Measurements from ENCODE around the gene MINPP1.

Gene MINPP1

DNA sequence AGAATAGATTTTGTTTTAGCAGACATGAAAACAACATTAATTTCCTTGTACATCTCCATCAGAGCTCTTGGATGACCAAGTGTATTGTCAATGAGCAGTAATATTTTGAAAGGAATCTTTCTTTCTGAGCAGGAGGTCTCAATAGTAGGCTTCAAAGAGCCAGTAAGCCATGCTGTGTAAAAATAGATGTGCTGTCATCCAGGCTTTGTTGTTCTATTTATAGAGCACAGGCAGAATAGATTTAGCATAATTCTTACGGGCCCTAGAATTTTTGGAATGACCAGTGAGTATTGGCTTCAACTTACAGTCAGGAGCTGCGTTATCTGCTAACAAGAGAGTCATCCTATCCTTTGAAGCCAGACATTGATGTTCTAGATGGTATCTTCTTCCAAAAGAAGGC, 19.0 kb downstream of the MINPP1 start:
- no peak for DNase-seq

DNA sequence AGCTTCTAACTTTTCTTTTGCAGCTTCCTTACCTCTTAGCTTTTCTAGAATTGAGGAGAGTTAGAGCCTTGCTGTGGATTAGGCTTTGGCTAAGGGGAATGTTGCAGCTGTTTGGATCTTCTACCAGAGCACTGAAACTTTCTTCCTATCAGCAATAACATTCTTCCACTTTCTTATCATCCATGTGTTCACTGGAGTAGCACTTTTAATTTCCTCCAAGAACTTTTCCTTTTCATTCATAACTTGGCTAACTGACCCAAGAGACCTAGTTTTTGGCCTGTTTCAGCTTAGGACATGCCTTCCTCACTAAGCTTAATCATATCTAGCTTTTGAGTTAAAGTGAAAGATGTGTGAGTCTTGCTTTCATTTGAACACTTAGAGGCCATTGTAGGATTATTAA, 19.6 kb downstream of the MINPP1 start:
- DNase-seq, result no peak

DNA sequence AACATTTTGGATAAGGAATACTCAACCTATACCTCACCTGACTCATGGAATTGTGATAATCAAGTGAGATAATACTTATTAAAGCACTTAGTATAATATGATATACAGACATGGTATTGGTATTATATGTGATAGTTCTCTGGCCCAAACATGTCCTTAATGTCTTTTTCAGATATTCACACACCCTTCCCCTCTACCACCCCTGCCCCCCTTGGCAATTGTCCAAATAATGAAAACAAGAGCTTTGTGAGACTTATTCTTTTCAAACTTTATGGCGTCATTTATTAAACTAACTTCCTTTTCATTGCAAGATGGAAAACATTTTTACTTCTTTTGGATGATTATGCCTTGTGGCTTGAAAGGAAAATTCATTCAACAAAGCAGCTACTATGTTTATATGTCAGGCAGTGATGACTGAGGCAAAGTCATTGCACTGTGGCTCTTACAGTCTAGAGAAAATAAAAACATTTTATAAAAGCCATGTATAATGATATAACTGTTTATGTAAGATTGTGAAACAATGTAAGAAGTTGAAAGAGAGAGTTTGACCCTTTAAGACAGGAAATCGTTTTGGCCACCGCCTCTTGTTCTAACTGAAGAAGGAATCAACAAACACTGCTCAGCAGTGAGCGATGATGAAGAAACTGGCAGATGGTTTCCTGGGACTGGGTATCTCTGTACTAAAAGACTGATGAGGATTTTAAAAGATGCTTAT, 27.4 kb downstream of the MINPP1 start:
- DNase-seq, result no peak

DNA sequence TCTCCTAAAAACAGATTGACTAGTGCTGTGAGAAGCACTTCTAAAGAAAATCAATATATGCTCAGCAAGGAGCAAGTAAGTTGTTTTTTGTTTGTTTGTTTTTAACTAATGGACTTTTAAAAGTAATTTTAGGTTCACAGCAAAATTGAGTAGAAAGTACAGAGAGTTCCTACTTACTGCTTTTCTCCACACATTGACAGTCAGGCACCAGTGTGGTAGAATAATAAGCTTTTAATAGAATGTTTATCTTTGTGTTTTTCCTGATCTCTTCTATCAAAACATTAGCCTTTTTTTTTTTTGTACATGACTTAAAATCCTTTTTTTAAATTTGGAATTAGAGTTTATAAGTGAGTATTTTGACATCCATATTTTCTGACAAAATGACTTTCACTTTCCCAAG, 28.0 kb downstream of the MINPP1 start:
- DNase-seq, result no peak

DNA sequence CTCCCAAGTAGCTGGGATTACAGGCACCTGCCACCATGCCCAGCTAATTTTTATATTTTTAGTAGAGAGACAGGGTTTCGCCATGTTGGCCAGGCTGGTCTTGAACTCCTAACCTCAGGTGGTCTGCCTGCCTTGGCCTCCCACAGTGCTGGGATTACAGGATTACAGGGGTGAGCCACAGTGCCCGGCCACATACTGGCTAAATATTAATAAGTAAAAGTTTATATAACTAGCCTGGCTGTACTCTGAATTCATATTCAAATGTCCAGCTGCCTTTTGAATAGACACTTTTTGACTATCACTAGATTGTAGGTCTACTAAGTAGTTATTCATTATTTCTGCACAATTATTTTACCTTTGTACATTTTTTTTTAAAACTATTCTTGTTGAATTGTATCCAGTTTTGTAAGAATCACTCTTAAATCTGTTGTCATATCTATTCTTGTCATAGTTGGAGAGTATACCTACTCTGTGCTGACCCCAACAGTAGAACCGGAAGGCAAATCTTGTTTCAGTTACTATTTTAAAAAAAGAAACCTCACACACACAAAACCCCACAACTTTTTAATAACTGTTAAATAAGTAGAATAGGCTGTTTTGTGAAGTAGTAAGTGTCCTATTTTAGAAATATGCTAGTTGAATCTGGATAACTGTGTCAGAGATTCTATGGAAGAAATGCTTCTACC, 29.6 kb downstream of the MINPP1 start:
- DNase-seq, result no peak

DNA sequence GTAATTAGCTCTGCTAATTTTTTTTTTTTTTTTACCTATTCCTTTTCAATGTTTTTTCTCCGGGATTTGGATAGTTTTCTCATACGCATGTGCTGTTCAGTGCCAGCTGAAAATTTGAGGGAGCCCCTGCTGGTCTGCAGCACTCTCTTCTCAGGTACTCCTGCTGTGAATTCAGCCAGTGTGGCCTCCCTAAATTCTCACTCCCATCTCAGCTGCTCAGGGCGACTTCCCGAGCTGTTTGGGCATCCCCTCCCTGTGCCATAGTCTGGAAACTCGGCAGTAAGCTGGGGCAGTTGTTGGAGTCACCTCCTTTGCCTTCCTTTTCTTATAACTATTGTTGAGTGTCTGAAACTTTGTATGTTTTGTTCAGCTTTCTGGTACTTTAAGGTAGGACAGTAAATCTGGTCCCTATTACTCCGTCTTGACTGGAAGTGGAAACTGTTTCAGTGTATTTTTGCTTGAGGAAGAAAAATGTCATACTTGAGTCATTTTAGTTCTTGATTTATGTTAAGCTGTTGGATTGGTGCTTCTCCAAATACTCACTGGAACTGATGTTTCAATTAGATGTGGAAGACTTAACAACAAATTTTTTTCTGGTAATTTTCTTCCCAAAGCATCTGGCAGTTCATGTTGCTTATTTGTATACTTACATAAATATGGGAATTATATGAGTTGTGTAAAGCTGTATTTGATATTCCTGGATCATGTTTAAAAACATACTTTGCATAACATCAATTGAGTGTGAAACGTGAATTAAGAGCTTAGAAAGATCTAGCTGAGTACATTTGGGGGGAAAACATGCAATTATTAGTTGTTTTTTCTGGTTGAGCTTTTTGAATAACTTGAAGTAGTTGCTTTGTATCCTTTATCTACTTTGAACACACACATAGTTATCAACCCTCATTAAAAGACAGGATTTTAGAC, 33.7 kb downstream of the MINPP1 start:
- DNase-seq, result no peak

DNA sequence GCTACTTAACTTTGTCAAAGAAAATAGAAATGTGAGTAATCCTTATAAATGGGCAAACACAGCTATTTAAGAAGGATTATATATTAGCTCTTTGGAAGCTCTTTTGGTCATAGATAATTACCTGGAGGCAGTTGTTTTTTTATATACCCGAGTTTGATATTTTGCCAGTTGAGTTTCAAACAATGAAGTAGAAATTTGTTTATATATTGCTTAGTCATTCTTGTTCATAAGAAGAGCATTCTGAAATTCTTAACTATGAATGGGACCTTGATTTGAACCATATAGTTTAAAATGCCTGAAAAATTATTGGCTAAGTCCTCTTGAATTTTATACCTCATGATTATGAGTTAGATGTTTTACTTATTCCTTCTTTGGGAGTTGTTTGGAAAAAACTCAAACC, 36.4 kb downstream of the MINPP1 start:
- no peak for DNase-seq

DNA sequence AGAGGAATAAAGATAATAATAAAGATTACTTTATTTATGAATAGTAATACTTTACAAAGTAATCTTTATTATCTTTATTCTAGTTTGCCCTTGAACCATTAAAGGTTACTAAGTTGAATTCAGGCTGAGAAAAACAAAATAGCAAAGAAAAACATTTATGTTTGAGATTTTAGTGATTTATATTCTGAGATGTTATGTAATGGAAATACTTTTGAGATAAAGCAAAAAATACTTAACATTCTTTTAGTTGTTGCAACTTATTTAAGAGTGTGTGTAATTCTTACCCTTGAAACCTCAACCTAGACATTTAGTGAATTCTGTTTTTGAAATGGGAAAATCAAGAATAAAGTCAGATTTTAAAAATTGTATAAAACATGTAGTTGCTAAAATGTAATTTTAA, 40.0 kb downstream of the MINPP1 start:
- no peak for DNase-seq

DNA sequence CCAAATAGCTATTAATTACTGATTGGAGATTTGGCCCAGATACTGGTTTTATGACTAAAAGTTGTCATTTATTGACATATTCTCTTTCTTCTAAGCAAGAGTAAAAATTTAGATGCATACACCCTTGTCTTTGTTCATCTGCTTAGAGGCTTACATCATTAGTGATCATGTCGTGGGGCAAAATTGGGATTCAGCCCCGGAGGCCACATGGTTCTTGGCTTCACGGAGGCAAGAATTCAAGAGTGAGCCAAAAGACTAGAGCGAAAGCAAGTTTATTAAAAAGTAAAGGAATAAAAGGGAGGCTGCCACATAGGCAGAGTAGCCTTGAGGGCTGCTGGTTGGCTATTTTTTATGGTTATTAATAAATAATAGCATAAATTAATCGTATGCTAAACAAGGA, 41.1 kb downstream of the MINPP1 start:
- DNase-seq, result no peak

DNA sequence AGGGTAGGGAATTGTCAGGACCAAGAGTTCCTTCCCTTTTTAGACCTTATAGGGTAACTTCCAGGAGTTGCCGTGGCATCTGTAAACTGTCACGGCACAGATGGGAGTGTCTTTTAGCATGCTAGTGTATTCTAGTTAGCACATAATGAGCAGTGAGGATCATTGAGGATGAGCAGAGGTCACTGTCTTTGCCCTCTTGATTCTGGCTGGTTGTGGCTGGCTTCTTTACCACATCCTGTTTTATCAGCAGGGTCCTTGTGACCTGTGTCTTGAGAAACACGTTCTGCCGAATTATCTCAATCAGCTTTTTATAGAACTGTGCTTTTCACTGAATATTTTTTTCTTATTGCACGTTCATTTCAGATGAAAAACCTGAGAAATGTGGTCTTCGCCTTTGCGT, 41.5 kb downstream of the MINPP1 start:
- no peak for DNase-seq

DNA sequence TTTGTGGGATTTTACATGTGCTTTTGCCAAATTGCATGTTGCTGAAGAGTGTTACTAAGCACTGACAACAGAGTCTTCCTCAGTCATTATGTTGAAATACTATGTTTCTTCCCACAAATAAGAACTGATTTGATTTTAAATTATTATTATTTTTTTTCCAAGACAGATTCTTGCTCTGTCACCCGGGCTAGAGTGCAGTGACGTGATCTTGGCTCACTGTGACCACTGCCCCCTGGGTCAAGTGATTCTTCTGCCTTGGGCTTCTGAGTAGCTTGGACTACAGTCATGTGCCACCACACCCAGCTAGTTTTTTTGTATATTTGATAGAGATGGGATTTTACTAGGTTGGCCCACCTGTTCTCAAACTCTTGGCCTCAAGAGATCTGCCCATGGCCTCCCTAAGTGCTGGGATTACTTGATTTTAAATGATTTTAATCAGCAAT, 42.3 kb downstream of the MINPP1 start:
- no peak for DNase-seq

DNA sequence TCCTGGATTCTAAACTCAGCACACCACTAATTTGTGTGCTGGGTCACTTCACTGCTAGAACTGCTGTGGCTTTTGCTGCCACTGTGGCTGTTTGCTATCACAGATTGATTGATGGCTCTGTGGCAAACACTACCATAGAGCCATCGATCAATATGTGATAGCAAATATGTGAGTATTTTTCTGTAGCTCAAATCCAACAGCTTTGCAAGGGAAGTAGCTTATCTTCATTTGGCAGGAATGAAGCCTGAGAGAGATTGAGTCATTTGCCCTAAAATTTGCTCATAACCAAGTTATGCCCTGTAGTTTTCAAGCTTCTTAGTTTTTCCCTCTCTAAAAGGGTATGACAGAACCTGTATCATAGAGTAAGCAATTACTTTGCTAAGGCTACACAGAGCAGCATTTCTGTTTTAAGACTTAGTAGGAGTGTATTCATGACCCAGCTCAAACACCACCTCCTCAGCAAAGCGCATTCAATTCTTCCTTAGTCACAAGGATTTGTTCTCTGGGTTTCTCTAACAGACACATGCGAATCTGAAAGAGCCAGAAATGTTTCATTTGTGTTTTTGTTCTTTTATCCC, 43.1 kb downstream of the MINPP1 start:
- no peak for DNase-seq

DNA sequence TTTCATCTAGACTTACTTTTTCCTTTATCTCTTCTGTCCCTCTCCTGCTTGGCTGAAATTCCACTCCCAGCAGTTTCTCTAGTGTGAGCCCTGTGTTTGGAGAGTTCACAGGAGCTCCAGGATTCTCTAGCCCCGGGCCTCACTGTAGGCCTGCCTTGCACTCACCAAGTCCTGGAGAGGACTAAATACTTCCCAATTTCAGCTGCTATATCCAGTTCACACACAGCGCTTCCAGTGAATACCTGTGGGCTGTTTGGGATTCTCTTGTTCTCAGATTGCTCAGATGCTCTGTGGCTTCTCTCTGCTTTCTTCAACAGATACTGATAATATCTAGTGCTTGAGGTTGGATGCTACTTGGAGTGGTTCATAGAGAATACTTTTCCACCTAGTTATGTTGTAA, 46.0 kb downstream of the MINPP1 start:
- no peak for DNase-seq

DNA sequence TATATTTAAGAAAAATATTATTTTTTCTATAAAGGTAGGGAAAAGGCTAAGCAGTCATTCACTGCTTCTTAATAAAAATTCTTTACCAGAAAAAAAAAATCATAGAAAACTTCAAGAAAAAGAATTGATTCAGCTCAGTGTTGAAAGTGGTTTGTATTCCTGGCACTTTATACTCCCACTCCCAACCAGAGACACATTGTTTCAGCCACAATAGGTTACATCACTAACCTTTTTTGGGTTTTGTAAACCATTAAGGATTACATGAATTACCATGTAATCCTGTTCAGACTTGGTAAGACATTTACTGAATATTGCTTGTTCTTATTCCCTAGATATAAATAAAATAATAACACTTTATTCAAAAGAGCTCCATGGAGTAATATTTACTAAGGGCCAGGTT, 46.6 kb downstream of the MINPP1 start:
- DNase-seq, result no peak

DNA sequence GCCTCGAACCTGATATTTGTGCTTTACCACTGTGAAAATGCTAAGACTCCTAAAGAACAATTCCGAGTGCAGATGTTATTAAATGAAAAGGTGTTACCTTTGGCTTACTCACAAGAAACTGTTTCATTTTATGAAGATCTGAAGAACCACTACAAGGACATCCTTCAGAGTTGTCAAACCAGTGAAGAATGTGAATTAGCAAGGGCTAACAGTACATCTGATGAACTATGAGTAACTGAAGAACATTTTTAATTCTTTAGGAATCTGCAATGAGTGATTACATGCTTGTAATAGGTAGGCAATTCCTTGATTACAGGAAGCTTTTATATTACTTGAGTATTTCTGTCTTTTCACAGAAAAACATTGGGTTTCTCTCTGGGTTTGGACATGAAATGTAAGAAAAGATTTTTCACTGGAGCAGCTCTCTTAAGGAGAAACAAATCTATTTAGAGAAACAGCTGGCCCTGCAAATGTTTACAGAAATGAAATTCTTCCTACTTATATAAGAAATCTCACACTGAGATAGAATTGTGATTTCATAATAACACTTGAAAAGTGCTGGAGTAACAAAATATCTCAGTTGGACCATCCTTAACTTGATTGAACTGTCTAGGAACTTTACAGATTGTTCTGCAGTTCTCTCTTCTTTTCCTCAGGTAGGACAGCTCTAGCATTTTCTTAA, 47.7 kb downstream of the MINPP1 start:
- no peak for DNase-seq

DNA sequence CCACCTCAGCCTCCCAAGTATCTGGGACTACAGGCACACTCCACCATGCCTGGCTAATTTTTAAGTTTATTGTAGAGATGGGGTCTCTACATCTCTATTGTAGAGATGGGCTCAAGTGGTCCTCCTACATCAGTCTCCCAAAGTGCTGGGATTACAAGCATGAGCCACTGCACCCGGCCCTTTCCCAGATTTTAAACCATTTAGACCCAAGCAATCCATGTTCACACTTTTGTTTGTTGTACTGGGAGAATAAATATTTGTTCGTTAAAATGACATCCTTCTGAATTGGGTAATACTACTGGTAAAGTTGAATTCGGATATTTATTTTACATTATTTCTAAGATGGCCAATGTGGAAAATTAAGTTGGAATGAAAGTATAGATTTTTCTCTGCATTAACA, 52.7 kb downstream of the MINPP1 start:
- no peak for DNase-seq

DNA sequence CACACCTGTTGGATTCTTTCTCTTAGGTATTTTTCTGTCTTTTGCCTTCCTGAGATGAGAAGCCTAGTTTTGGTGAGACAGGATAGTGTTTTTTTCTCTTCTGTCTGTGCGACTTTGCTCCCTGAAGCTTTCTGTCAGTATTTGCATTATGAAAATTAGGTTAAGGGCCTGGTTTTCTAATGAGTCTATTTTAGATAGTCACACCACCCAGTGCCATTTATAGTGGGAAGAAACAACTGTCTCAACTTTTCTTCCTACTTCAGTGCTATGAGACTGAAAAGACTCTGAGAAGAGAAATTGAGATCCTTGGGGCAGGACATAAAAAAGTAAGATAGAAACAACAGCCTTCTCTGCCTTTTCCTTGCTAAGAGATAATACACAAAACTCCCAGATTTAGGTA, 53.6 kb downstream of the MINPP1 start:
- DNase-seq, result no peak

DNA sequence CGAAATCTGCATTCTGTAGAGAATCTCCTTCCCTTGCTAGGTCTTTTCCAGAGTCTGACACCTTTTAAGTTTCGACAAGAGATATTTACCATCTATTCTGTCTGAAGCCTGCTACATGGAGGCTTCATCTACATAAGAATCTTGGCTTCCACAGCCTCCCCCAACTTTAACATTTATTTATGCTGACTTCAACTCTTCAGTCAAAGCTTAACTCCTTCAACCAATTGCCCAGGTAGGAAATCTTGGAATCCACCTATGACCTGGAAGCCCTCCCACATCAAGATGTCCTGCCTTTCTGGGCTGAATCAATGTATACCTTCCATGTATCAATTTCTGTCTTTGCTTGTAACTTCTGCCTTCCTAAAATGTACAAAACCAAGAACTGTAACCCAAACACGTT, 54.7 kb downstream of the MINPP1 start:
- DNase-seq, result no peak

DNA sequence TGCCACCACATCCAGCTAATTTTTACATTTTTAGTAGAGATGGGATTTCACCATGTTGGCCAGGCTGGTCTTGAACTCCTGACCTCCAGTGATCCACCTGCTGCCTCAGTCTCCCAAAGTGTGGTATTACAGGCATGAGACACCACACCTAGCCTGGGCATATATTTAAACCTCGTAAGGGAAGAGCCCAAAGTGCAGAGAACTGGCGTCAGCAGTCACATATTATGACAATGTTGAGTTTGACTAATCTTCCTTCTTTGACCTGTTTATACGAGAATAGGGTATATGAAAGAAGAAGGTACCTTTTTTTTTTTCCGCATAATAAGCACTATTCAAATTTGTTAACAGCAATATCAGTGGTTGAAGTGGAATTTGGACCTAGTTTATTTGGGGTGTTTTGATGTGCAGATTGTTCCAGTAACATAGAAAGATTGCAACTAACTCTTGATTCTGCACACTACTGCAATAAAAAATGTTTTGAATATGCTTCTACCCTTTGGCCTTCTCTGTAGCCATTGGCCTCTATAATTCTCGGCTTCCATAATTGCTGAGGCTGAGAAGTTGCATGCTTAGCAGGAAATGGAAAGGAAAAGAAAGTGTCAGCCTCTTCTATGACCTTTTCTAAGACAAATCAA, 55.9 kb downstream of the MINPP1 start:
- DNase-seq, result no peak

DNA sequence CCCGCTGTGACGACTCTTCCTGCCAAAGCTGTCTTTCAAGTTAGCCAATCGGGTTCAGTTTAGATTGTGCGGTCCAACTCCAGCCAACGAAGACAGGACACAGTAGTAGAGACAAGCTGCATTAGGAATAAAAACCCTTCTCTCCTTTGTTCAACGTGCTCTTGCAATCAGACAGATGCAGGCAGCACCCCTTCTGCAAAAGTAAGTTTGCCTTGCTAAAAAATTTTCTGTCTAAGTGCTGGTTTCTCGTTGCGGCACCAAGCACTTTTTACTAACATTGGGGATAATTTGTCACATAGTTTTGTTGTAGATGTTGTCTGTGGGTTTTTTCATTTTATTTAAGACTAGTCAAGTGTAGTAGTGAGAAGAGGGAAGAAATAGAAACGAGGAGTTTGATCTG, 58.1 kb downstream of the MINPP1 start:
- no peak for DNase-seq

DNA sequence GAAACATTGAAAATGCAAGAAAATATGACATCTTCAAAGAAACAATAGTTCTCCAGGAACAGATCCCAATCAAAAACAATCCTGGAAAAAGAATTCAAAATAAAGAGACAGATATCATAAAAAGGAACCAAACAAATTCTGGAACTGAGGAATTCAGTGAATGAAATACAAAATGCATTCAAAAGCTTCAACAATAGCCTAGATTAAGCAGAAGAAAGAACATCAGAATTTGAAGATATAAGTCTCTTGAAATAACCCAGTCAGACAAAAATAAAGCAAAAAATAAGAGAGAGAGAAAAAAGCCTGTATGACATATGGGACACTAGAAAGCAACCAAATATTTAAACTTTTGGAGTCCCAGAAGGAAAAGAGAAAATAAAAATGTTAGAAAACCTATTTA, 60.3 kb downstream of the MINPP1 start:
- DNase-seq, result no peak

DNA sequence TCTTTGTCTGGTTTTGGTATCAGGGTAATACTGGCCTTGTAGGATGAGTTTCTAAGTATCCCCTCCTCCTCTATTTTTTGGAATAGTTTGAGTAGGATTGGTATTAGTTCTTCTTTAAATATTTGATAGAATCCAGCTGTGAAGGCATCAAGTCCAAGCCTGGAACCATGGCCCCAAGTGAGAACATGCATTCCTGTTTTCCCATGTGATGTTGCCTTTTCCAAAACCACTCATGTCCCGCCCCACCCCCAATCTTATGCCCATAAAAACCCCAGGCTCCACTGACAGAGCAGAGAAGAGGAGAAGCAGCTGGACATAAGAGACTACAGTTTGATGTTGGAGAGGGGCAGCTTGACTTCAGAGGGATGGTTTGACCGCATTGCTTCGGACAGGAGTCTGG, 71.2 kb downstream of the MINPP1 start:
- DNase-seq, result no peak
